HS-27A (cell line): ENCODE measurements around the gene CNTNAP5.

Experiments
- DNase-seq: peaks from one replicate; pipeline ENCODE4 v3.0.0-alpha.2; 2012; ENCODE audit warnings: low read depth, missing footprints

CNTNAP5 gene

DNA sequence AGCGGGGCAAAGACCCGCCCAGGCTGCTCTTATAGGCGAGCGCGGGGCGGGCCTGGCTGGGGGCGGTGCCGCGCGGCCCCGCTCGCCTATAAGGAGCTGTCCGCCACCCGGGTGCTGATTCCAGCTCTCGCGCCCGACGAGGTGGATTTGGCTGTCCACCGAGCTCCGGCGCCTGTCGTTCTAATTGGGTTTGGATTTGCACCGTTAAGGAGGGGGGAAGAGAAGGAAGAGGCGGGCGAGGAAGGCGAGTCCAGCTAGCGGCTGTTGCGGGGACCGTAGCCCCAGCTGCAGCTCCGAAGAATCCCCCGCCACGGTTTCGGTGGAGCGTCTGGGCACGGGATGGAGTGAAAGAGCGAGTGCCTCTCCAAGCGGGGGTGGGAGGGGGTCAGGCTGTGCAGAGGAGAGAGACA is at the start of gene CNTNAP5:
Gene CNTNAP5, plus strand, starts transcription at position 117 of the 410 bp plus-strand sequence. CDS start 364 bp downstream, outside the sequence.
- no peak for DNase-seq

DNA sequence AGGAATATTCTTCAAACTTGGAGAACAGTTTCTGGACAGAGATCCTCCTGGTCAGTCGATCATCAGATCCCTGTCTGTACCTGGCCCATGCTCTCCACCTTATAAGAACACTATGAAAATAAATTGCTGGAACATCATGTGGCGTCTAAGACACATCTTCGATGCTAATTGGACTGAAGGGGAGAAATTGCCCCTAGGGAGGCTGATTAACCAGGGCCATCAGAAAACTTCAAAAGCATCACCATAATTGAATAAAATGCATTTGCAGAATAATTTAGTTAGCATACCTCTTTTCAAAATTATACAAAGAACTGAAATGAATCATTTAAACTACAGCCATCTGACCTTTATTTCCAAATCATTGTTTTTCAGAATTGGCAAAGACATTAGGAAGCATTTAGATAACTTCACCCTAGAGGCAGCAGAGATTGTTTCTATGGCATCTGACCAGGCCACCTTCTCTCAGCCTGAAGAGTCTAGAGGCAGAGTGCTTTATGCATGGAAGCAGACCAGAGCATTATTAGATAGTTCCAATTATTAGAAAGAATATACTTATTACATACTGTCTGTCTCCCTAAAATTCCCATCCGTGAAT is 48.9 kb upstream of the CNTNAP5 start:
- DNase-seq = no peak

DNA sequence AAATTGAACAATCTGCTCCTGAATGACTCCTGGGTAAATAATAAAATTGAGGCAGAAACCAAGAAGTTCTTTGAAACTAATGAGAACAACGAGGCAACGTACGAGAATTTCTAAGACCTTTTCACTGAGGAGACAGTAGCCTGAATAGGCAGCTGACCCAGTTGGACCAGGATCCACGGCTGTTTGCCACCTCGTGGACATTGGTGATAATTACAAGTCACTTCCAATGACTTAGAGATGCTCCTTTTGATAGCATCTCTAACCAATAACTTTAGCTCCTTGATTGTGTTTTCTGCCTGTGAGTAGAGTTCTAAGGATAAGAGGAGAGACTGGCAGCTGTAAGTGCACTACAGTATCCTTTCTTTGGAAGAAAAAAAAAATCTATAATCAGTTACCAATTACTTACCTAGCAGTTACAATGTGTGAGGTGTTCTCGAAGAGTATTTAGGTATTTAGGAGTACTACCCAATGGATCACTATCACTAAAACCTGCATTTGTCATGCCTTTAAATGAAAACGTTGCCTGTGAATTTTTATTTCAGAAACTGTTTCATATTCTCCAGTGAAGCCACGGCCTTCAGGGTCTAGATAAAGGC is 31.3 kb upstream of the CNTNAP5 start:
- no peak for DNase-seq

DNA sequence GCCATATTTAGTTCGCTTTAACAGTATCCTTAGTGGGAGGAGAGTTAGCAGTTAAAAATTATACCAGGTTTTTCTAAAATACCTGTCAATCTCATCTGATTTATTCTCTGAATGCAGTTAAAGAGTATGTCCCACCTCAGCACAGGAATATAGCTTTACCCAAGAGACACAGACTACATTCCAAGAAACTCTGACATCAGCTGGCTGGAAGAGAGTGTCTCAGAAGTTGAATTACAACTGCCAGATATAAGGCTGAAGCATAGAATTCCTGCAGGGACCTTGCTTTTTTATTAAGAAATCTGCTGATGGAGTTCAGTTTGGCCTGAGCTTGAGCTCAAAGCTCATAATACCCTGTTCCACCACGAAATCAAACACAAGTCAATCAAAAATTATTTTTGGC is 25.4 kb upstream of the CNTNAP5 start:
- DNase-seq = no peak

DNA sequence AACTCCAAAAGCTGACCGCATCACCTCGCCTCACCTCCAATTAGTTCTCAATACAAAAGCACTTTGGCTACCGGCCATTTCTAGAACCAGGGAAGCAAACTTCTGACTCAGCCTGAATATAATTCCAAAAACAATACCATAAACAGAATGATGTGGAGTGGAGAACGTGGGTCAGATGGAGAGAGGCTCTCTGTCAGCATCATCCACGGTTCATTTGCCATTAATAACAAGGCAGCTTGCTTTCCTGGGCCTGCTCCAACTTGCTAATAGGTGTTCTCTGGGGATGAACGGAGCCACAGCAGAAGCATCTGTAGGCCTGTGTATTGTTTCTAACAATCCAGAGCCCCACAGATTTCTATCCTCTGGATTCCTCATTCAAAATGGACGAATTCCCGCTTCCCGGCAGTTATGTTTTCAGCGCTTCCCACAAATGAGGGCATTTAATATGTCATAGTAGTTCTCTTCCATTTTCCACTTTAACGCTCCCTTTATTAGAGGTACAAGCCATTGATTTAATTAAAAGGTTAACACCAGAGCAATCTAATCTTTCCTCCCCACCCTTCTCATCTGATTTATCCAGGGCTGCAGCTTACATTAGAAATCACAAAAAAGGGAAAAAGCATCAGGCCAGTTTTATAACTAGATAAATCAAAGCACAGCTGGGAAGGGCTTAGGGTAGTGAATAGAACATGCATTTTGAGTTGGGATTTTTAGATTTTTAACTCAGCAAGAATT is 23.2 kb upstream of the CNTNAP5 start:
- DNase-seq = no peak

DNA sequence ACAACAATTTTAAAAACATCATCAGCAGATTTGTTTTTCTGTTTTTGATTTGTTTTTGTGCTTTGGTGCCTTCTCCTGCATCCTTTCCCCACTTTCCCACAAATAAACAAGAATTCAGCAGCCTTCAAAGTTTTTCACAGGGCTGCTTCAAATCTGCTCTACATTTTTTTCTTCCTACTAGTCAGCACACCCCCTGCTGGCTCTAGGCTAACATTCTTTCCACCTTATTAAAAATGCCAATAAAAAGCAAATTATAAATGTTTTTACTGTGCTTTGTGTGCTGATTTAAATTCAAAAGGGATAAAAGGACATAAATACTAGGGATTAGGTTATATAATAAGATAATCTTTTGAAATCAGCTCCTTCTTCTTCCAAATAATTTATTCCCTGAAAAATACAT is 6.2 kb upstream of the CNTNAP5 start:
- DNase-seq = no peak

DNA sequence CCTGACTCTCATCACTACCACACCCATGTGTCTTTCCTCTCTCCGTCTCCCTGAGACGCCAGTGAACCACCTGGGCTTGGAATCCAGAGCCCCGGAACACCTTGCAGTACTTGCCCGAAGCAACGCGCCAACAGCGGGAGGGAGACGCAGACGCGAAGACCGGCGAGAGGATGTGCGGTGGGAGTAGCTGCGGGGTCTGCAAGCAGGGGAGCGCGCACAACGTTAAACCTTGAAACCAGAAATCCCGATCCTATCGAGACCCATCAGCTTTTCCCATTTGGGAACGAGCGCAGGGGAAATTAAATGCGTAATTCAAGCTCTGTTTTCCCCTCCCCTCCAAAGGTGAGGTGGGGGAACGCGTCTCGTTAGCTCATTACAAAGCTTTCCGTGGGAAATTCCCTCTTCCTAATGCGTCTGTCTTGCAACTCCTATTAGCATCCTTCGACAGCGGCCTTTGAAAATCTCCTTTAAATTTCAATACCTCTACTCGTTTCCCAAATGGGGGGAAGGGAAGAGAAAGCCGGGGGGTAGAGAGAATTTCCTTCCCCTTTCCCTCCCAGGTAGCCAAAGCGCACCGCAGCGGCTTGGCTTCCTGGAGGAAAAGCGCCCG is 421 bp upstream of the CNTNAP5 start:
- DNase-seq = no peak

DNA sequence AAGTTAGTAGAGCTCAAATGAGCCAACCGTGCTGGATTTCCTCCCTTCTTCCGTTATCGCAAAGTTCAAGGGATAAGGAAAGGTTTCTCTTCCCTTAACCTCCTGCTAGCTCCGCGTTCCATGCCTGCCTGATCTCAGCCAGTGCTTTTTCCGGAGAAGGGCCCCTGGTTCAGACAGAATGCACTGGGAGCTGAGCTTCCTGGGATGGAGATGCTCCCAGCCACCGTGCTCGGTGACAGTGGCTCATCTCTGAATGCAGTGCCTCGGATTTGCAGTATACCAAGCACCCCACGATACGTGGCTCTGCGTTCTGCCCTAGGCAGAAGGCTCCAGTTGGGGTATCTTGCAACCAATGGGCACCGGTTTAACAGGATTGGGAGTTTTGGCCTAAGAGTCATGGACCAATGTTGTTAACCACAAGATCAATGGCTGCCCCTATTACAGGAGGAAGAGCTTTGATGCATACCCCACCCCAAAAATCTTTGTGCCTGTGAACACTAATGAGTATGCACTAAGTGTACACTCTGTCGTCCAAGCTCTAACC is 876 bp downstream of the CNTNAP5 start:
- no peak for DNase-seq

DNA sequence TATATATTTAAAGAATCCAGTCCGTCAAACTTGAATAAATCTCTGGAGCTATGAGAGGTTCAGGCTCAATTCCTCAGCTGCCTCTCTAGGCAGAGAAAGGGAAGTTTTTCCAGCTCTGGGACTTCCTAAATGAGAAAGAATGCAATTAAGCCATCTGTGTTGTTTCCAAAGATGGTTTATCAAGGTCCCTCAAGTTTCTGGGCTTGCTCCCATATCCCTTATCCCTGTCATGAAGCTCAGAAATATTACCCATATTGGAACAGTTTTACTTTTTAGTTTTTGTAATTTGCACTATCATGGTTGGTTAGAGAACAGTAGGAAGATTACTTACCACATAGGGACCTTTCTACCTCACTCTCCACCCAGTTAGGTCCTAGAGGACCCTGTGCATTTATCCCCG is 1.4 kb downstream of the CNTNAP5 start:
- DNase-seq = no peak

DNA sequence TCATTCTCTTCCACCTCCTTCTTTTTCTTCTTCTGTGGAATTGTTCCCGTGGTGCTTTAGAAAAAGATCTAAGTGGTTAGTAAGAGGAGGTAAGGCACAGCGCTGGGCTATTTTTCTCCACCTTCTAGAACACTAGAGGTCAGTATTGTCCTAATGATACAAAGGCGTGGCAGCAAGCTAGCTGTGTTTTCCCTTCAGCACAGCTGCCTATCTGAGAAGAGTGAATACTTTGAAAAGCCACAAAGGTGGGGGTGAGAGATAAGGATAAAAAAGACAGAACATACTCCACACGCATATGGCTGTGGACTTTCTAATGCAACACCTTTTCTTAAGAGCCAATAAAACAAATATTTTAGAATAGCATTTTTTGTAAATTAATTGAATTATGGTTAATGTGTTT is 2.1 kb downstream of the CNTNAP5 start:
- DNase-seq = no peak

DNA sequence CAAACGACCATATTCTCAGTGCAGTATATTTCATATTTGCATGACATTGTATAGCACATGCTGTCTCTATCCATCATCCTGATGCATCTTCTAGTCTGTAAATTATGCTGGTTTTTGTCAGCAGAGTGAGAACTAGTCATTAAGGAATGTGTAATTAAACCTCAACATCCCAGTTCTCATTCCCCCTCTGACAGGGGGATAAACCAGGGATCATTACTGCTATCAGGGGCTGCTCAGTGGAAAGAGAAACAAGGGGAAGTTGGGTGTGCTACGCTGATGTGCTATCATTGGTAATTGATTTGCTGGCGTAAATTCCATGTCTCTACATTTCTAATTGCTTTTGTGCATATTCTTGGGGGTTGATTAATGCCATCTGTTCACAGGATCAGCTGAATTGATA is 7.7 kb downstream of the CNTNAP5 start:
- DNase-seq = no peak

DNA sequence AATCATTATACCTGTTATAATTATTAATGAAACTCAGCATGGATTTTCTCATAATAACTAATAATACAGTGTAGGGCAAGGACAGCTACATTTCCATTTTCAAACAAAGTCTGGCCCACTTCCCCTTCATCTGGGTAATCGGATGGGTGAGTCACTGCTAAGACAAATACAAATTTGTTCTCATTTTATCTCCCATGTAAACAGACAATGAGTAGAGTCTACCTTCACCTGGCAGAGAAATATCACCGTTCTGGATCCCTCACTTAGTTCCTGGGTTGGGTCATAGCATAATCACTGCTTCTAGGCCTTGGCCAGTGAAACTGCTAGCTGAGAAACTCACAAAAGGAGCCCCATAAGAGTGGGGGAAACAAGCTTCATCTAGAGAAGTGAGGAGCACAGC is 9.2 kb downstream of the CNTNAP5 start:
- no peak for DNase-seq

DNA sequence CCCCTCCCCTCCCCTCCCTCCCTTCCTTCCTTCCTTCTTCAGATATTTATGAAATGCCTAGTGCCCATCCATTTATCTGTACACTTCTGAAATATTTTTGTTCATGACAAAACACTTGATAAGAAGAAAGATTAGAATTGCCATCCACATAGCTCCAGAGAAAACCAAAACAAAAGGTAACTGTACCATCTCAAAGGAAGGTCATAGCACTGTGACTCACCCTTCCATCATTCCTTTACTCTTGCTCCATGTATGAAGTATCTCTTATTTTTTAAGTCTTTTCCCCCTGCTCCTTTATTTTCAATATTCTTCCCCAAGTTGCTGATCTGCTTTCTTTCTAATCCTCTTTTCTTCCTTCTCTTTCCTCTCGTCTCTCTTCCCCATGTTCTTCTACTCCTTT is 9.9 kb downstream of the CNTNAP5 start:
- DNase-seq = no peak

DNA sequence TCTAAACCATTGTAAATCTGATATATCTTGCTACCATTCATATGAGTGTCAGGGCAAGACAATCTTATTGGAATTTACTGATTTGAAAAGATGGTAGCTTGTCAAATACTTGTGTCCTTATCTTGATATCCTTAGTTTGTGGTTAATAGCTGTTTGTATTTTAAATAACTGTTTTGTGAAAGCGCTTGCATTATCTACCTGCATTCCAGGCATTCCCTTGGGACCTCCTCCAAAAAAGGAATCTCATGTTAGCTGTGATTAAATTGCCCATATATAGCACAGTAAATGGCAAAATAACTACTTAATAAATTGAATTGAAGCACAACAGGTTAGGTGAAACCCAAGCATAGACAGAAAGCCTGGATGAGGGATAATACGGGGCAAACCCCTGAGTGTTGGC is 13.9 kb downstream of the CNTNAP5 start:
- DNase-seq = no peak

DNA sequence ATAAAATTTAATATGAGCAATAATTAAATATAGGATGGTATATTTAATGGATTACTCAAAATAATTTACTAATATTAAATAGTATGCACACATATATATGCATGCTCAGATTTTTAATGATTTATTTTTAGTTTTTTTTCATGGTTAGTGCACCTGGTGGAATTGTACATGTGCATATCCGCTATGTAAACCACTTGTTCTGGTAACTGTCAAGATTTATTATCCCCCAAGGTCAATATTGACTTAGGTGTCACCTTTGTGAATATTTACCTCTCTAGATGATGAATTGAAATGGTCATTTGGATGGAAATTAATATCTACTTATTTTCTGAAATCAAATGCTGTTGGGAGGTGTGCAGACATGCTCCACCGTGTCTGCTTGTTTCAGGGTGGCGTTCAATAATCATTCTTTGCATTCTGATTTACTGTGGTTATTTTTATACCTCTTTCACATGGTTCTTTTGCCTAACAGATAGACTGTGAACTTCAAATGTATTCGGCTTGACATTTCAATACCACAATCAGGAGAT is 14.7 kb downstream of the CNTNAP5 start:
- no peak for DNase-seq

DNA sequence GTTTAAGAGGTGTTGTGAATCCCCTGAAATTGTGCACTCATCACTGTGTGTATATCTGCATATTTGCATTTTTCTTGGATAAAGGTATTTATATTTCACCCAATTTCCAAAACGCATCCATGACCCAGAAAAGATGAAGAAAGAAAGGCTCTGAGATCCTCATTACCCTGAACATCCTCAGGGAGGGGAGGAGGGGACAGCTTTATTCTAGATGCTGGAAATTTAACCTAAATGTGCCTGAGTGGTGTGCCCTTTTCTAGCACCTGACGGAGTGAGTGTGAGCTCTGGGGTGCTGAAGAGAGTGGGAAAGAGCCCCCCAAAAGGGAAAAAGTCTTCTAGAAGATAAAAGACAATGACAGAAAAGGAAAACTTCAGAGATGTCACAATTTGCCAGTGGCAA is 20.8 kb downstream of the CNTNAP5 start:
- DNase-seq = no peak

DNA sequence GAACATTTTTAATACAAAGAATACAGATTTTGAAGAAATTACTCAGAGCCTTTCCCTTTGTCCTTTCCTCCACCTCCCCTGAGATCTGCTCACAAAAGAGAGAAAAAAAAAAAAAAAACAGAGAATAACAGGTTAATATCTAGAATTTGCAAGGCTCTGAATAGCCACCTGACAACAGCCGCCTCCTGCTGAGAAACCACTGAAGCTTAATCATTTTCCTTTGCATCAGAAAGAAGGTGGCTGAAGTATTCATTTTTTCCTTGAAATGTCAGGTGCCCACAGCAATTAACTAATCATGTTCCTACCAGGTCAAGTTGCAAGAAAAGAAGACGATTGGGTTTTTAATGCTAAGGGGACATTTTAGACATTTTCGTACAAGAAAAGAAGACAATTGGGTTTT is 21.2 kb downstream of the CNTNAP5 start:
- no peak for DNase-seq

DNA sequence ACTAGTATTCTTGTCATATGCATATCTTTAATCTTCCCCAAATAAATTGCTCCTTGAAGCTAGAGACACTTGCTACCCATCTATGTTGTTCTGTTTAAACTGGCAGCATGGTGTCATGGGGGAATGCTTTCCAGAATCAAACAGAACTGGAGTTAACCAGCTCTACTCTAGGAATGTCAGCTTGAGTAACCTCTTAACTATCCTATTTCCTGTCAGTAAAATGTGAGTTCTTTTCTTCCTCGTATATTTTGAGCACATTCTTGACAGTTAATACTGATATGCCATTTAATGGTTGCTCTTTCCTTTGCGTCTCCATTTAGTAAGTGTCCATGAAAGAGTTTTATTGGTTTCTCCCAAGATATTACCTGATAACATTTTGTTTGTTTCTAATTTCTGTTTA is 23.0 kb downstream of the CNTNAP5 start:
- no peak for DNase-seq

DNA sequence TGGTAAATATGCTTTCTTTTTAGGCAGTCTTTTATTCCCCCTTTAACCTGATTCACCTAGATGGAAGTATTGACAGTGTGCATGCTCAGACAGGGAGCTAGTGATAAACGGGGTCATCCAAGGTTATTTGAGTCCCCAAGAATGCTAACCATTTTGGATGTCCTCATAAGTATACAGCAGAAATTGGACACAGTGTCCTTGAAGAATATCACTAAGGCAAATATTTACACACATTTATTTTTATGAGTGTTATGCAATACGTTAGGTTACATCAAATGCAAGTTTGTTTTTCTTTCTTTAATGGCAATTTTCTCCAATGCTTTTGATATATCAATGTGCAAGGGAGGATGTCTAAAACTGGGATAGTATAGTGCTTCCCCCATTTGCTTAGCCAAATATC is 23.6 kb downstream of the CNTNAP5 start:
- DNase-seq = no peak

DNA sequence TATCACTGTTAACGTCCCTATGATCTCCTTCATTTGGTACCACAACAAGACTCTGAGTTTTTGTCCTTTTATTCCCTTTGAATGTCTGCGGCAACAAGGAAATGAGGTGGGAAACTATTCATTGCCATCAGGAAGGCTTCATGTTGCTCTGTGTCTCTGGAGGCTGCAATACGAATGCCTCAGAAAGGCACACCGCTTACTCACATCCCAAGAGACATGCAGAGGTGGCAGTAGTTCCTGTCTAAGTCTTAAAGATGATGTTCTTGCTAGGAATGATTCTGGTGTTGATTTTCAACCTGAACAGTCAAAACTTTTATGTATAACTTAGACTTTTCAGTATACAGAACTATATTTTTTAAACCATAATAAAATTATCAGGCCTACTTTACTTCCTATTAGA is 24.0 kb downstream of the CNTNAP5 start:
- DNase-seq = no peak

DNA sequence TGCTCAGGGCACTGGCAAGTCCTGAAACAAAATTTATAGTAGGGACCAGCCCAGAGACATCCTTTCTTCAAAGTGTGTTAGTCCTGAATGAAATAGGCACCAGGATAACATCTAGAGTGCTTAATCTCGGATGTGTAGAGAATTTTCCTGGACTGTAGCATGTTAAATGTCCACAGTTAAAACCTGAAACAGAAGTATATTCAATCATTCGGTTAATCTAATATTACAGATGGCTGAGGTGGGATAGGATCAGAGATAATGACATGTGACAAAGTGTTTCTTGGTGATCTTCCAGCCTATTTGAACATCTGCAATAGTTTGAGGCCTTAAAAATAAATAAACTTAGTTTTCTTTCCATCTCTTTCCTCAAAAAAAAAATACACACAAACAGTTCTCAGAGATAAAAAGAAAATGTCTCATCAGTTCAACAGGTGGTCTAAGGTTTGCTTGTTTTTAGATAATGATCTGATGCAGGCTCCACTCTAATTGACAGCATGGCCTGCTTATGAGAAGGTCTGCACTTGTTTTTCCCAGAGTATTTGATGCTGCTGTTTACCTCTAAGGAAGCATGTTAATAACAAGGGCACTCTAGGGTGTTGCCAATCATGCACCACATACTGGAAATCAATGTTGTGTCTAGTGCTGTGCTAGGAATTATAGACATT is 25.9 kb downstream of the CNTNAP5 start:
- DNase-seq = no peak

DNA sequence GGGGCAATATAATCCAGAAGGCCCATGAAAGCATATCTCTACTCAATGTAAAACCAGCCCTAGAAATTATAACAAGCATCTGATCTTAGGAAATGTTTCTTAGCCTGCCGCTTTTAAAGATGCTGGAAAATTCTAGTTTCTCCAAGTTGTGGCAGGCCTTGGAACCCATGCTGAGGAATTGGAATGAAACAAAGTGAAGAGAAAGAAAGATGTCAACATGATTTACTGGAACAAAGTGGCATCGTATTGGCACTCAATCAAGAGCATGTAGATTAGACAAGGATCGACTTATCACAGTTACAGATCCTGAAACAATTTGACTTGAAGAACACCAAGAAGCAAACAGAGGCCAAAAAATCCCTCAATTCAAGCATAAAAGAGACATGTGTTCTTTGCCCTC is 28.7 kb downstream of the CNTNAP5 start:
- DNase-seq = no peak
